K562 (cell line): ENCODE data around the gene ARID3A. TPM values are rescaled to one million over a fixed set of nuclear protein-coding genes. Genes with fewer than 3 reads are reported as not detected.

Source experiments
- ATAC-seq: fragments of 200-7000 bp; cut with Tn5 transposase; 3 replicates; pipeline ENCODE4 v1.9.1; 2020; ENCODE audit warnings: moderate library complexity
- BruUV-seq: library from RNA; stranded (reverse); fragments of 400-500 nt; replicated peaks from 2 replicates; lab custom pipeline; 2021; lab: Mats Ljungman, UMichigan
- CTCF ChIA-PET: fragments of 300-600 bp; formaldehyde crosslinking; extraction: SDS; loops from one replicate; lab custom pipeline; 2021; ENCODE audit warnings: low intra/inter-chr PET ratio; lab: Yijun Ruan, JAX
- POLR2A ChIA-PET: fragments of 300-600, 350-650 bp; sonication (Branson Sonifier 250); formaldehyde crosslinking; extraction: SDS; loops from one replicate; lab custom pipeline; 2021; ENCODE audit warnings: antibody characterized with exemption, inconsistent platforms; lab: Yijun Ruan, JAX
- DNase-seq, 4 experiments: peaks; one replicate each; pipeline versions ENCODE4 v3.0.0 to v3.0.0-alpha.2; 2011 to 2018; ENCODE audit warnings: low spot score in 3 of 4, mixed read lengths in 3 of 4; ENCODE audit errors: extremely low read depth in 1 of 4
- FAIRE-seq: peaks from 2 replicates; lab custom pipeline; 2011; peaks lifted over from hg19 to GRCh38; lab: Jason Lieb, UNC
- H2AFZ ChIP-seq: 2 replicates; pipeline ENCODE4 v1.6.0; 2011; ENCODE audit warnings: low read depth, low read length, control low read depth, inconsistent platforms
- H3K27ac ChIP-seq: fragments of 200-600 bp; 3 replicates; pipeline ENCODE4 v1.8.0; 2011; ENCODE audit warnings: low read depth, mild to moderate bottlenecking, control low read depth, inconsistent platforms, low read length, moderate library complexity, mixed read lengths; ENCODE audit errors: extremely low read depth
- H3K27me3 ChIP-seq, 2 experiments: fragments of 300-600 bp in 1 of 2; 2 replicates in 1 of 2; 3 replicates in 1 of 2; pipeline versions ENCODE4 v1.6.0 to v1.8.0; 2011; ENCODE audit warnings: inconsistent platforms in 2 of 2, low read length in 2 of 2, mild to moderate bottlenecking in 1 of 2, mixed read lengths in 1 of 2, moderate library complexity in 1 of 2; ENCODE audit not compliant: control insufficient read depth in 2 of 2, insufficient read depth in 2 of 2
- H3K36me3 ChIP-seq: fragments of 300-600 bp; 3 replicates; pipeline ENCODE4 v1.8.0; 2011; ENCODE audit warnings: mild to moderate bottlenecking, low read length, inconsistent platforms; ENCODE audit not compliant: control insufficient read depth, insufficient read depth
- H3K4me1 ChIP-seq, 2 experiments: fragments of 200-600 bp in 1 of 2; replicated peaks in 1 of 2; 2 replicates in 1 of 2; 3 replicates in 1 of 2; pipeline versions ENCODE4 v1.5.1 to v1.8.0; 2011; ENCODE audit warnings: inconsistent platforms in 2 of 2, low read length in 2 of 2, mild to moderate bottlenecking in 1 of 2, mixed read lengths in 1 of 2, moderate library complexity in 1 of 2; ENCODE audit not compliant: control insufficient read depth in 2 of 2, insufficient read depth in 2 of 2
- H3K4me2 ChIP-seq: 2 replicates; pipeline ENCODE4 v1.6.1; 2011; ENCODE audit warnings: low read length, control low read depth, inconsistent platforms, mixed read lengths; ENCODE audit not compliant: insufficient read depth
- H3K4me3 ChIP-seq: fragments of 200-600 bp; sonication (generic), shearing (Covaris generic); 2 replicates; pipeline ENCODE4 v1.5.1; 2016; ENCODE audit warnings: control low read depth, inconsistent platforms
- H3K79me2 ChIP-seq: fragments of 200-600 bp; 3 replicates; pipeline ENCODE4 v1.8.0; 2011; ENCODE audit warnings: low read length, inconsistent platforms; ENCODE audit not compliant: control insufficient read depth, insufficient read depth
- H3K9ac ChIP-seq, 2 experiments: 2 replicates each; pipeline versions ENCODE4 v1.6.0 to v1.6.1; 2011; ENCODE audit warnings: low read depth in 2 of 2, low read length in 2 of 2, control low read depth in 1 of 2, inconsistent platforms in 1 of 2, mild to moderate bottlenecking in 1 of 2, mixed read lengths in 1 of 2; ENCODE audit not compliant: insufficient read depth in 1 of 2
- H3K9me1 ChIP-seq: one replicate; pipeline ENCODE4 v1.6.0; 2011; ENCODE audit warnings: inconsistent platforms, mild to moderate bottlenecking, low read length, moderate library complexity; ENCODE audit not compliant: control insufficient read depth, insufficient read depth
- H3K9me3 ChIP-seq: replicated peaks from 2 replicates; pipeline ENCODE4 v1.5.1; 2011; ENCODE audit warnings: low read depth, low read length, inconsistent platforms; ENCODE audit not compliant: control insufficient read depth, insufficient read depth
- H4K20me1 ChIP-seq: replicated peaks from 2 replicates; pipeline ENCODE4 v1.6.1; 2011; ENCODE audit warnings: low read length, inconsistent platforms, mixed read lengths; ENCODE audit not compliant: control insufficient read depth, insufficient read depth
- ASH1L ChIP-seq: fragments of 450-650 bp; IDR thresholded peaks from 2 replicates; pipeline ENCODE4 v1.6.1; 2018; ENCODE audit warnings: borderline replicate concordance, mild to moderate bottlenecking, low read depth; ENCODE audit not compliant: partially characterized antibody
- GABPB1 ChIP-seq: sonication (generic); formaldehyde crosslinking; IDR thresholded peaks from 2 replicates; pipeline ENCODE4 v1.8.0; 2022; ENCODE audit warnings: mild to moderate bottlenecking, missing genetic modification reagents
- JUNB ChIP-seq: fragments of 450-650 bp; formaldehyde crosslinking; conservative IDR thresholded peaks from 2 replicates; pipeline ENCODE4 v1.4.0; 2020; ENCODE audit warnings: mild to moderate bottlenecking
- JUND ChIP-seq, 2 experiments: IDR thresholded peaks; 2 replicates in 1 of 2; 3 replicates in 1 of 2; pipeline ENCODE4 v1.6.1; 2011; ENCODE audit warnings: borderline replicate concordance in 2 of 2, low read depth in 2 of 2, low read length in 2 of 2, improper control_type of control experiment in 1 of 2, missing biosample characterization in 1 of 2, missing genetic modification characterization in 1 of 2, missing genetic modification reagents in 1 of 2
- NRF1 ChIP-seq, 2 experiments: fragments of 450-650 bp; IDR thresholded peaks in 1 of 2; conservative IDR thresholded peaks in 1 of 2; 2 replicates each; pipeline ENCODE4 v1.6.1; 2014; ENCODE audit warnings: mild to moderate bottlenecking in 2 of 2
- RBM22 ChIP-seq: fragments of 200-400 bp; formaldehyde crosslinking; IDR thresholded peaks from 2 replicates; pipeline ENCODE4 v1.6.1; 2018; ENCODE audit warnings: low read length, low read depth; ENCODE audit not compliant: poor library complexity, severe bottlenecking
- SMARCE1 ChIP-seq: fragments of 450-650 bp; IDR thresholded peaks from 2 replicates; pipeline ENCODE4 v1.7.1; 2016; ENCODE audit warnings: mild to moderate bottlenecking
- SUPT5H ChIP-seq: fragments of 450-650 bp; IDR thresholded peaks from 2 replicates; pipeline ENCODE4 v1.6.1; 2016
- ZEB2 ChIP-seq: fragments of 450-650 bp; IDR thresholded peaks from 2 replicates; pipeline ENCODE4 v1.6.1; 2016
- ZFX ChIP-seq: sonication (generic); formaldehyde crosslinking; IDR thresholded peaks from 2 replicates; pipeline ENCODE4 v1.8.0; 2022; ENCODE audit warnings: mild to moderate bottlenecking, missing genetic modification reagents, moderate library complexity
- WGBS: fragments of 100-300 bp; shearing (Covaris generic); methylation state at CpG from one replicate; pipeline ENCODE4 v1.1.6; 2016; ENCODE audit warnings: low coverage, mixed read lengths; ENCODE audit not compliant: insufficient coverage; ENCODE audit errors: missing lambda C conversion rate; 5-methylcytosine and 5-hydroxymethylcytosine counted together
- in situ Hi-C: fragments of 300-500 bp; cut with MboI; formaldehyde crosslinking; loops from 4 replicates; pipeline ENCODE4 v1.15.0; 2018; ENCODE audit warnings: inconsistent platforms, mixed read lengths
- intact Hi-C: fragments of 100-400 bp; cut with micrococcal nuclease; formaldehyde crosslinking; loops from 2 replicates; pipeline ENCODE4 v1.14.2; 2022
- polyA plus RNA-seq, 8 experiments: library from polyadenylated mRNA; depleted of rRNA in 4 of 8; stranded (reverse) in 5 of 8; unstranded in 3 of 8; fragments of >200 nt; fragmentation: Nextera tagmentation in 2 of 8; fragmentation: Illumina TruSeq in 1 of 8; extraction: Ambion mirVana in 2 of 8; extraction: Trizol in 1 of 8; gene quantifications; 2 replicates each; pipeline versions ENCODE4 v1.2.1 to v1.2.3, GENCODE V29; 2011 to 2014; ENCODE audit warnings: inconsistent platforms in 1 of 8, missing spikeins in 1 of 8
- total RNA-seq, 7 experiments: library from RNA; depleted of rRNA in 6 of 7; stranded (reverse); fragments of >200 nt in 6 of 7; fragmentation: Illumina TruSeq in 2 of 7; extraction: Trizol in 2 of 7; gene quantifications; 2 replicates each; pipeline versions ENCODE4 v1.2.1 to v1.2.3, GENCODE V29; 2011 to 2021; ENCODE audit warnings: low replicate concordance in 1 of 7
- TF ChIP-seq, protein P1 (sequence below): sonication (generic); formaldehyde crosslinking; IDR thresholded peaks from 2 replicates; pipeline ENCODE4 v1.8.1; 2022; ENCODE audit warnings: missing genetic modification reagents
- TF ChIP-seq, protein P2 (sequence below): sonication (generic); formaldehyde crosslinking; IDR thresholded peaks from 2 replicates; pipeline ENCODE4 v1.8.0; 2022; ENCODE audit warnings: mild to moderate bottlenecking, missing genetic modification reagents

Gene ARID3A
- total and polyA plus RNA-seq, 9 of the 15 experiments (the other 6 are each of a cell fraction or from before 2014, with no cell fraction given) = 1.4 to 118 (median 31.2) TPM

DNA sequence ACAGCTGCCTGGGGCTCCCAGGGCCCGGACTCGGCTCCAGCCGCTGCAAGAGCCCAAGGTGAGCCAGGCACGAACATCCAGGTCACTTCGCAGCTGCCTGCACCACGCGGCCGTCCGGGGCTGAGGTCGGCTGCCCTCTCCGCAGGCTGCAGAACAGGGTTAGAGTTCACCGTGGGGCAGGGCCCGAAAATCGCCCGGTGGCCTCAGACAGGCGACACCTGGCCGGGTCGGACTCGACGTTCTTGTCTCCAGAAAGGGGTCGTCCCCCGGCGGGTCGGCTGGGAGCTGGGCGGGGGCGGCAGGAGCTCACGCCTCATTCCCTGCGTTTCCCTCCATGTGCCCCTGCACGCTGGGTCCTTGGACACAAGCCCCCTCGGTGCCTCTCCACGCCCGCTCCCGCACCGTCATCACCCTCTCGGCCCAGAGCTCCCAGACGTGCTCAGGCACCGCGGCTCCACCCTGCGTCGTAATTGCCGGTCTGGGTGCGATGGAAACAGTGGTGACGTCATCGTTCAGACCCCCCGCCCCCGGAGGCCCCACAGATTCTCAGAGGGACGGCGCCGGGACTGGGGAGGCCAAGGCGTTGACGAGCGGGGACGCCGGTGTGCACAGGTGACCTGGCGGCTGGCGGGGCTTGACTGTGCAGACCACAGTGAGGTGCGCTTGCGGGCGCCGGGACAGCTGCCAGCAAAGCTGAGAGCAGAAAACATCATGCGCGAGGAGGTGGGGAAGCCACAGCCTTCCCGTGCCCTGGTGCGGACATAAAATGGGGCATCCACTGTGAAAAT, 70.4 kb downstream of the ARID3A start:
- intact Hi-C loops (no loop called here), in situ Hi-C loops (no loop called here)
- ChIA-PET CTCF (no interaction called here), POLR2A (interaction anchor here (0.6 to 2.8 kb wide), 6 partner anchors 12 to 273 kb away, joined by 3 to 10 read pairs (median 4); partner anchors contain the start of genes CIRBP and WDR18)
- no TSS peak for BruUV-seq
- DNase-seq (peak; percentile 74 to 82 (median 79)), FAIRE-seq (peak; percentile 65), ATAC-seq (peak; percentile 64)
- no peaks in the 10 kb centered on the region for H3K9me3 ChIP-seq
- WGBS = 22% methylated on average over 57 of the region's 64 CpGs
- H3K4me1 ChIP-seq = peaks cover 9 to 77% of the 10 kb centered on the region in 2 experiments
- H3K79me2 ChIP-seq = no peaks in the 10 kb centered on the region
- no peaks in the 10 kb centered on the region; the same call in 1 of the 2 replicates for H4K20me1 ChIP-seq
- no peak overlapping the region for H2AFZ ChIP-seq
- H3K4me3 ChIP-seq = no peak overlapping the region
- H3K9me1 ChIP-seq = peaks cover 3% of the 10 kb centered on the region
- peak overlapping the region; percentile 54 for H3K4me2 ChIP-seq
- H3K9ac ChIP-seq = peak overlapping the region in 1 of 2 experiments; percentile 87; a peak in 3 of 4 replicates
- H3K27me3 ChIP-seq = no peaks in the 10 kb centered on the region
- H3K36me3 ChIP-seq = peaks cover 38% of the 10 kb centered on the region; the same call in 1 of the 3 replicates
- no peak overlapping the region for H3K27ac ChIP-seq
- peak; percentile 28; the same call in 1 of the 2 replicates for TF ChIP-seq SMARCE1
- TF ChIP-seq, protein P1, sequence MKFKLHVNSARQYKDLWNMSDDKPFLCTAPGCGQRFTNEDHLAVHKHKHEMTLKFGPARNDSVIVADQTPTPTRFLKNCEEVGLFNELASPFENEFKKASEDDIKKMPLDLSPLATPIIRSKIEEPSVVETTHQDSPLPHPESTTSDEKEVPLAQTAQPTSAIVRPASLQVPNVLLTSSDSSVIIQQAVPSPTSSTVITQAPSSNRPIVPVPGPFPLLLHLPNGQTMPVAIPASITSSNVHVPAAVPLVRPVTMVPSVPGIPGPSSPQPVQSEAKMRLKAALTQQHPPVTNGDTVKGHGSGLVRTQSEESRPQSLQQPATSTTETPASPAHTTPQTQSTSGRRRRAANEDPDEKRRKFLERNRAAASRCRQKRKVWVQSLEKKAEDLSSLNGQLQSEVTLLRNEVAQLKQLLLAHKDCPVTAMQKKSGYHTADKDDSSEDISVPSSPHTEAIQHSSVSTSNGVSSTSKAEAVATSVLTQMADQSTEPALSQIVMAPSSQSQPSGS = peak; percentile 99
- peak; percentile 74 to 79 for TF ChIP-seq NRF1 (conservative IDR thresholded peaks at IDR 0.05 in 1 of 2, IDR thresholded peaks at IDR 0.05 in 1 of 2)
- no peak for TF ChIP-seq ASH1L
- peak; percentile 84 for TF ChIP-seq RBM22
- peak; percentile 38; the same call in 1 of the 2 replicates for TF ChIP-seq SUPT5H
- peak; percentile 95 for TF ChIP-seq JUNB
- TF ChIP-seq ZEB2 = 0 out of 2 replicates have a peak, but pooled peaks have one; percentile 33
- TF ChIP-seq, protein P2, sequence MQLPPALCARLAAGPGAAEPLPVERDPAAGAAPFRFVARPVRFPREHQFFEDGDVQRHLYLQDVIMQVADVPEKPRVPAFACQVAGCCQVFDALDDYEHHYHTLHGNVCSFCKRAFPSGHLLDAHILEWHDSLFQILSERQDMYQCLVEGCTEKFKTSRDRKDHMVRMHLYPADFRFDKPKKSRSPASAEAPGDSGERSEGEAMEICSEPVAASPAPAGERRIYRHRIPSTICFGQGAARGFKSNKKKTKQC = no peak
- peak; percentile 44 for TF ChIP-seq ZFX (CRISPR knock-in tag)
- peak; percentile 99 for TF ChIP-seq JUND (IDR thresholded peaks at IDR 0.05; ENCODE audit: borderline replicate concordance, low read depth, low read length)
- TF ChIP-seq JUND (tag; IDR thresholded peaks at IDR 0.05; ENCODE audit: borderline replicate concordance, low read depth, low read length) = peak; percentile 94
- 0 out of 2 replicates have a peak, but pooled peaks have one; percentile 41 for TF ChIP-seq GABPB1 (CRISPR knock-in tag)
